Stimulated activated CD8-positive, alpha-beta memory T cell treated with anti-CD3 and anti-CD28 coated beads, Interleukin-7, amount 100 ng/mL, for 1 hour (primary cell): ENCODE data around the gene RAET1L.
A peak's percentile ranks its signal among the peaks of the same experiment; 100 is the strongest.
"Not testable (repeated sequence)": the region's sequence is repeated elsewhere in the genome, so short reads cannot be mapped to it uniquely, and the experiment has no call there.

ENCODE experiments used
- DNase-seq, 2 donors: peaks; one replicate each; pipeline ENCODE4 v3.0.0-alpha.2; 2020; ENCODE audit warnings: low read depth in 2 of 2

RAET1L gene

GRCh38 chr6:150016324-150017185 lies 8.8 kb downstream of the RAET1L start:
- peak in 1 of 2 donors; percentile 22 for DNase-seq

- DNase-seq, result not testable (repeated sequence)
Observed at GRCh38 chr6:150015281-150016001, 9.9 kb downstream of the RAET1L start.

- not testable (repeated sequence) for DNase-seq
Observed at GRCh38 chr6:150014623-150015280, 10.6 kb downstream of the RAET1L start.

- not testable (repeated sequence) for DNase-seq
Observed at GRCh38 chr6:150013785-150014622, 11.3 kb downstream of the RAET1L start.

- not testable (repeated sequence) for DNase-seq
Observed at GRCh38 chr6:150012846-150013784, 12.2 kb downstream of the RAET1L start.

GRCh38 chr6:150008588-150008987 lies 16.7 kb downstream of the RAET1L start:
- DNase-seq, result no peak

GRCh38 chr6:150006961-150007464 lies 18.3 kb downstream of the RAET1L start:
- DNase-seq, result no peak

GRCh38 chr6:150005761-150006651 lies 19.3 kb downstream of the RAET1L start:
- DNase-seq, result no peak

- peak; percentile 72 to 79 for DNase-seq
Observed at GRCh38 chr6:150004783-150005717, 20.3 kb downstream of the RAET1L start.

- no peak for DNase-seq
Observed at GRCh38 chr6:150004101-150004782, 21.1 kb downstream of the RAET1L start.

GRCh38 chr6:150003599-150003998 lies 21.7 kb downstream of the RAET1L start:
- DNase-seq, result not testable (repeated sequence)

GRCh38 chr6:150002710-150003109 lies 22.6 kb downstream of the RAET1L start:
- no peak for DNase-seq

- no peak for DNase-seq
Observed at GRCh38 chr6:150001295-150002008, 23.9 kb downstream of the RAET1L start.

GRCh38 chr6:149999636-150000035 lies 25.7 kb downstream of the RAET1L start:
- DNase-seq, result no peak

GRCh38 chr6:149995971-149996370 lies 29.4 kb downstream of the RAET1L start:
- DNase-seq, result no peak

GRCh38 chr6:149995235-149995750 lies 30.0 kb downstream of the RAET1L start:
- DNase-seq, result no peak
